SK-N-SH (cell line): Measurements from ENCODE around the gene TM4SF4. TPM values are rescaled to one million over a fixed set of nuclear protein-coding genes. Genes with fewer than 3 reads are reported as not detected.
A peak's percentile ranks its signal among the peaks of the same experiment; 100 is the strongest.

Source experiments
- CTCF ChIA-PET: fragments of 300-600, 350-600 bp; formaldehyde crosslinking; extraction: SDS; loops from one replicate; lab custom pipeline; 2021; lab: Yijun Ruan, JAX
- POLR2A ChIA-PET: fragments of 350-600 bp; sonication (Branson Sonifier 250); formaldehyde crosslinking; extraction: SDS; loops from one replicate; lab custom pipeline; 2020; ENCODE audit warnings: antibody characterized with exemption, inconsistent platforms; lab: Yijun Ruan, JAX
- DNase-seq: peaks from one replicate; pipeline ENCODE4 v3.0.0; 2012
- H2AFZ ChIP-seq: fragments of 200-600 bp; sonication (generic); 2 replicates; pipeline ENCODE4 v1.8.1; 2016; ENCODE audit warnings: antibody characterized with exemption, mild to moderate bottlenecking, low read depth
- H3F3A ChIP-seq: fragments of 200-600 bp; sonication (generic); replicated peaks from 2 replicates; pipeline ENCODE3; 2016; ENCODE audit warnings: antibody characterized with exemption, mild to moderate bottlenecking; ENCODE audit not compliant: insufficient read depth
- H3K27ac ChIP-seq, 2 experiments: fragments of 200-500 bp in 1 of 2; fragments of 200-600 bp in 1 of 2; sonication (Bioruptor generic) in 1 of 2; sonication (generic), shearing (Covaris generic) in 1 of 2; 2 replicates each; pipeline versions ENCODE4 v1.5.1 to v1.6.1; 2014 to 2016; ENCODE audit warnings: low read depth in 2 of 2, inconsistent platforms in 1 of 2, low read length in 1 of 2, mild to moderate bottlenecking in 1 of 2, mixed read lengths in 1 of 2
- H3K27me3 ChIP-seq: fragments of 200-600 bp; sonication (generic), shearing (Covaris generic); 2 replicates; pipeline ENCODE4 v1.6.1; 2016; ENCODE audit warnings: mixed run types; ENCODE audit not compliant: insufficient read depth
- H3K36me3 ChIP-seq, 2 experiments: fragments of 200-500 bp in 1 of 2; fragments of 200-600 bp in 1 of 2; sonication (Bioruptor generic) in 1 of 2; sonication (generic) in 1 of 2; replicated peaks in 1 of 2; 2 replicates each; pipeline versions ENCODE3 to v1.5.1; 2014 to 2016; ENCODE audit warnings: low read length in 1 of 2, mild to moderate bottlenecking in 1 of 2; ENCODE audit not compliant: insufficient read depth in 2 of 2, control insufficient read depth in 1 of 2
- H3K4me1 ChIP-seq, 2 experiments: fragments of 200-500 bp in 1 of 2; fragments of 200-600 bp in 1 of 2; sonication (Bioruptor generic) in 1 of 2; sonication (generic), shearing (Covaris generic) in 1 of 2; 2 replicates each; pipeline versions ENCODE4 v1.5.1 to v1.6.1; 2014 to 2016; ENCODE audit warnings: low read depth in 1 of 2, low read length in 1 of 2, mixed run types in 1 of 2; ENCODE audit not compliant: insufficient read depth in 2 of 2, control insufficient read depth in 1 of 2
- H3K4me2 ChIP-seq: fragments of 200-600 bp; sonication (generic), shearing (Covaris generic); 2 replicates; pipeline ENCODE4 v1.6.1; 2017; ENCODE audit warnings: mixed run types
- H3K4me3 ChIP-seq, 2 experiments: fragments of 200-500 bp in 1 of 2; fragments of 200-600 bp in 1 of 2; sonication (Bioruptor generic) in 1 of 2; sonication (generic), shearing (Covaris generic) in 1 of 2; 2 replicates each; pipeline versions ENCODE4 v1.5.1 to v1.8.1; 2014 to 2016; ENCODE audit warnings: low read depth in 2 of 2, inconsistent platforms in 1 of 2, low read length in 1 of 2, mild to moderate bottlenecking in 1 of 2, mixed read lengths in 1 of 2, moderate library complexity in 1 of 2
- H3K79me2 ChIP-seq: fragments of 200-600 bp; sonication (generic); 2 replicates; pipeline ENCODE4 v1.8.1; 2017; ENCODE audit warnings: mild to moderate bottlenecking; ENCODE audit not compliant: insufficient read depth
- H3K9ac ChIP-seq: fragments of 200-600 bp; sonication (generic); 2 replicates; pipeline ENCODE4 v1.6.1; 2017; ENCODE audit warnings: mixed run types
- H3K9me2 ChIP-seq: fragments of 200-600 bp; sonication (generic); 2 replicates; pipeline ENCODE4 v1.6.1; 2017; ENCODE audit warnings: mixed run types
- H3K9me3 ChIP-seq: fragments of 200-600 bp; sonication (generic); 2 replicates; pipeline ENCODE4 v1.6.1; 2017; ENCODE audit warnings: mixed run types, mild to moderate bottlenecking, moderate library complexity
- H4K20me1 ChIP-seq: fragments of 200-600 bp; sonication (generic); 2 replicates; pipeline ENCODE4 v1.6.1; 2017; ENCODE audit warnings: mild to moderate bottlenecking, mixed run types; ENCODE audit not compliant: insufficient read depth
- CHD2 ChIP-seq: fragments of 150-350 bp; IDR thresholded peaks from 2 replicates; pipeline ENCODE4 v1.6.1; 2018; ENCODE audit warnings: low read length; ENCODE audit not compliant: partially characterized antibody
- EP300 ChIP-seq, 2 experiments: IDR thresholded peaks; 2 replicates each; pipeline versions ENCODE4 v1.4.0 to v1.6.1; 2012; ENCODE audit warnings: borderline replicate concordance in 1 of 2, low read depth in 1 of 2, low read length in 1 of 2
- JUND ChIP-seq: IDR thresholded peaks from 2 replicates; pipeline ENCODE4 v1.4.0; 2012
- MEF2A ChIP-seq: IDR thresholded peaks from 2 replicates; pipeline ENCODE4 v1.4.0; 2012; ENCODE audit warnings: low read depth, borderline replicate concordance
- RAD21 ChIP-seq: IDR thresholded peaks from 2 replicates; pipeline ENCODE4 v1.6.1; 2012; ENCODE audit warnings: mild to moderate bottlenecking, low read length
- RCOR1 ChIP-seq: fragments of 150-350 bp; IDR thresholded peaks from 2 replicates; pipeline ENCODE4 v1.6.1; 2017; ENCODE audit warnings: antibody characterized with exemption, low read length
- SIN3A ChIP-seq: IDR thresholded peaks from 2 replicates; pipeline ENCODE4 v1.6.1; 2012; ENCODE audit warnings: low read depth, mild to moderate bottlenecking, low read length, moderate library complexity, borderline replicate concordance
- SMC3 ChIP-seq: IDR thresholded peaks from 2 replicates; pipeline ENCODE4 v1.6.1; 2012; ENCODE audit warnings: low read depth, low read length, improper control_type of control experiment
- TCF12 ChIP-seq: IDR thresholded peaks from 2 replicates; pipeline ENCODE4 v1.4.0; 2012
- YY1 ChIP-seq: IDR thresholded peaks from 2 replicates; pipeline ENCODE4 v1.4.0; 2012; ENCODE audit warnings: low read depth, mild to moderate bottlenecking
- WGBS: methylation state at CpG from one replicate; pipeline ENCODE4 v1.1.6; 2017; ENCODE audit warnings: low lambda C conversion rate; 5-methylcytosine and 5-hydroxymethylcytosine counted together
- polyA plus RNA-seq, 3 experiments: library from polyadenylated mRNA; depleted of rRNA; stranded (reverse); fragments of >200 nt; gene quantifications; 2 replicates each; pipeline ENCODE4 v1.2.3, GENCODE V29; 2012
- TF ChIP-seq, protein P1 (sequence below): fragments of 200-600 bp; sonication (generic); IDR thresholded peaks from 2 replicates; pipeline ENCODE4 v1.6.1; 2017; ENCODE audit warnings: antibody characterized with exemption, mild to moderate bottlenecking, moderate library complexity
- TF ChIP-seq, protein P2 (sequence below): IDR thresholded peaks from 2 replicates; pipeline ENCODE4 v1.6.1; 2012; ENCODE audit warnings: mild to moderate bottlenecking, low read depth, low read length, moderate library complexity
- TF ChIP-seq, protein P3 (sequence below): fragments of 150-350 bp; IDR thresholded peaks from 2 replicates; pipeline ENCODE4 v1.6.1; 2016; ENCODE audit warnings: mild to moderate bottlenecking, low read depth, low read length
- TF ChIP-seq, protein P4 (sequence below): IDR thresholded peaks from 2 replicates; pipeline ENCODE4 v1.4.0; 2012; ENCODE audit warnings: low read depth

TM4SF4 gene
- polyA plus RNA-seq, 1 of the 3 experiments (the other 2 are of a cell fraction): 0.08 TPM

DNA sequence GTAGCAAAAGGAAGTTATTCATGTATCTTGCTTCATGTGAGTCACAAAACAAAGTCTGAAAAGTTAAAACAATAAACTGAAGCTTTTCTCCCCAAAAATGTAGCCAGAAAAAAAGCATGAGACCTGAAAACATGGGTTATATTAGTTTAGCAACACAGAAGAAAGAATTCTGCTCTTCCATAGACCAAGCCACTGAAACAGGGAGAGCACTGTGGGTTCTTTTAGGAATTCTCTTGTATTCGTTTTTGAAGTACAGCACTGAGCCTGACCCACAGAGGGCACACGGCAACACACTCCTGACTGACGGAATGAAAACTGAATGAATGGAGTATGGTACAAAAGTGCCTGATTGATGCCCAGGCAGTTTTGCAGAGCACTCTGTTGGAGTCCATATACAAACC is 66.6 kb downstream of the TM4SF4 start:
- Histone ChIP-seq H3K9ac (peak overlapping the region; percentile 46; the same call in 1 of the 2 replicates), H3K4me2 (peak overlapping the region; percentile 58), H3K4me3 (no peak overlapping the region), H4K20me1 (no peaks in the 10 kb centered on the region), H3K9me2 (no peaks in the 10 kb centered on the region), H3F3A (peaks cover 44% of the 10 kb centered on the region), H3K27me3 (no peaks in the 10 kb centered on the region)
- no peak for TF ChIP-seq SIN3A
- TF ChIP-seq, protein P1, sequence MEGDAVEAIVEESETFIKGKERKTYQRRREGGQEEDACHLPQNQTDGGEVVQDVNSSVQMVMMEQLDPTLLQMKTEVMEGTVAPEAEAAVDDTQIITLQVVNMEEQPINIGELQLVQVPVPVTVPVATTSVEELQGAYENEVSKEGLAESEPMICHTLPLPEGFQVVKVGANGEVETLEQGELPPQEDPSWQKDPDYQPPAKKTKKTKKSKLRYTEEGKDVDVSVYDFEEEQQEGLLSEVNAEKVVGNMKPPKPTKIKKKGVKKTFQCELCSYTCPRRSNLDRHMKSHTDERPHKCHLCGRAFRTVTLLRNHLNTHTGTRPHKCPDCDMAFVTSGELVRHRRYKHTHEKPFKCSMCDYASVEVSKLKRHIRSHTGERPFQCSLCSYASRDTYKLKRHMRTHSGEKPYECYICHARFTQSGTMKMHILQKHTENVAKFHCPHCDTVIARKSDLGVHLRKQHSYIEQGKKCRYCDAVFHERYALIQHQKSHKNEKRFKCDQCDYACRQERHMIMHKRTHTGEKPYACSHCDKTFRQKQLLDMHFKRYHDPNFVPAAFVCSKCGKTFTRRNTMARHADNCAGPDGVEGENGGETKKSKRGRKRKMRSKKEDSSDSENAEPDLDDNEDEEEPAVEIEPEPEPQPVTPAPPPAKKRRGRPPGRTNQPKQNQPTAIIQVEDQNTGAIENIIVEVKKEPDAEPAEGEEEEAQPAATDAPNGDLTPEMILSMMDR: peak; percentile 24; the same call in 1 of the 2 replicates
- TF ChIP-seq, all 33 proteins: peak for 1
- Histone ChIP-seq H3K27ac (peak overlapping the region; percentile 82 to 90; a peak in 3 of 4 replicates), H3K36me3 (peaks cover 10 to 13% of the 10 kb centered on the region in 2 experiments), H2AFZ (no peak overlapping the region), H3K79me2 (peaks cover 51% of the 10 kb centered on the region), H3K4me1 (peaks cover 28 to 47% of the 10 kb centered on the region in 2 experiments), H3K9me3 (no peaks in the 10 kb centered on the region)
- WGBS: 68% methylated on average over 3 of the region's 3 CpGs
- DNase-seq: no peak
- ChIA-PET CTCF (interaction anchor here (0.6 to 2.3 kb wide), 3 partner anchors 10 to 1438 kb away, joined by 3 to 10 read pairs (median 8); no protein-coding TSS in a partner anchor), POLR2A (no interaction called here)

DNA sequence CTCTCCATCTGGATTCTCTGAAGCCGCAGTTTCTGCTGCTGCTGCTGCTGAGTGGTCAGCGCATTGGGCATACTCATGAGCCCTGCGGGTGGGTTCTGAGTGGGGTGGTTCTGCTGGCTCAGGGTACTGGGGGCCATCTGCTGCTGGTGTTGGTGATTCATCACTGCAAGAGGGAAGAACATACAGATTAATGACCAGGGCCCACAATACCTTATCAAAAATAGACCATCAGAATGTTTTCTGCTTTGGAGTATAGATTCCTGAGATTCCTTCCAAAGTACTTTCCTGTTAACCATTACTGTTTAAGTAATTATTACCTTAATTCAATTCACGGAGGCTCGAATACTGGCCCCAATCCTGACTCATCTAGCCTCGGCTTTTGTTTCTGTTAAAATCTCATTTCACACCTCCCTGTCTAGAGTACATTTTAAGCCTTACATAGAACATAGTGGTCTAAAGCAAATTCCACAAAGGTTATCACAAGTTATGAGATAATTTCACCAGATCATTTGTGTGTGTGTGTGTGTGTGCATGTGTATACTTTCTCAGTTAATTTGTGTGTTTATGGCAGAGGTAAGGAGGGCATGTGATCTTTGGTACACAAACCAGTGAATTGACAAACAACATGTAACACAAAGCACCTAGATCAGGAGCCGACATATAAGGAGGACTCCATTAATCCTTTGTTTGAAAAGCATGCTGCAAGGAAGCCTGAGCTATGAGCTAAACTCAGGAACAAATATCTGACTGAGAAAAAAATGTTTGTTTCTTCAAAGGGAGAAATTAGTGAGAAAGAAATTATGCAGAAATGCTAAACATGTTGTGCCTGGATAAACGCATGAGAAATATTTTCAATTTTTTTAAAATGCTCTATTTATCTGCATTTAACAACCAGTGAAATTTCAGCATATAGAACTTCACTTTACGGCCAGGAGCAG is 68.1 kb downstream of the TM4SF4 start:
- no peak for DNase-seq
- 0 out of 2 replicates have a peak overlapping the region, but pooled peaks have one; percentile 8 for H3K4me2 ChIP-seq
- POLR2A ChIA-PET: no interaction called here
- TF ChIP-seq JUND: peak; percentile 67
- peak; percentile 51; the same call in 1 of the 2 replicates for TF ChIP-seq MEF2A
- TF ChIP-seq CHD2: no peak
- no peak for TF ChIP-seq YY1
- TF ChIP-seq RAD21: no peak
- TF ChIP-seq RCOR1: no peak
- peak in 1 of 2 experiments; percentile 46; a peak in 1 of 4 replicates for TF ChIP-seq EP300 (IDR thresholded peaks at IDR 0.05; ENCODE audit: borderline replicate concordance in 1 of 2, low read depth in 1 of 2, low read length in 1 of 2)
- TF ChIP-seq, protein P2, sequence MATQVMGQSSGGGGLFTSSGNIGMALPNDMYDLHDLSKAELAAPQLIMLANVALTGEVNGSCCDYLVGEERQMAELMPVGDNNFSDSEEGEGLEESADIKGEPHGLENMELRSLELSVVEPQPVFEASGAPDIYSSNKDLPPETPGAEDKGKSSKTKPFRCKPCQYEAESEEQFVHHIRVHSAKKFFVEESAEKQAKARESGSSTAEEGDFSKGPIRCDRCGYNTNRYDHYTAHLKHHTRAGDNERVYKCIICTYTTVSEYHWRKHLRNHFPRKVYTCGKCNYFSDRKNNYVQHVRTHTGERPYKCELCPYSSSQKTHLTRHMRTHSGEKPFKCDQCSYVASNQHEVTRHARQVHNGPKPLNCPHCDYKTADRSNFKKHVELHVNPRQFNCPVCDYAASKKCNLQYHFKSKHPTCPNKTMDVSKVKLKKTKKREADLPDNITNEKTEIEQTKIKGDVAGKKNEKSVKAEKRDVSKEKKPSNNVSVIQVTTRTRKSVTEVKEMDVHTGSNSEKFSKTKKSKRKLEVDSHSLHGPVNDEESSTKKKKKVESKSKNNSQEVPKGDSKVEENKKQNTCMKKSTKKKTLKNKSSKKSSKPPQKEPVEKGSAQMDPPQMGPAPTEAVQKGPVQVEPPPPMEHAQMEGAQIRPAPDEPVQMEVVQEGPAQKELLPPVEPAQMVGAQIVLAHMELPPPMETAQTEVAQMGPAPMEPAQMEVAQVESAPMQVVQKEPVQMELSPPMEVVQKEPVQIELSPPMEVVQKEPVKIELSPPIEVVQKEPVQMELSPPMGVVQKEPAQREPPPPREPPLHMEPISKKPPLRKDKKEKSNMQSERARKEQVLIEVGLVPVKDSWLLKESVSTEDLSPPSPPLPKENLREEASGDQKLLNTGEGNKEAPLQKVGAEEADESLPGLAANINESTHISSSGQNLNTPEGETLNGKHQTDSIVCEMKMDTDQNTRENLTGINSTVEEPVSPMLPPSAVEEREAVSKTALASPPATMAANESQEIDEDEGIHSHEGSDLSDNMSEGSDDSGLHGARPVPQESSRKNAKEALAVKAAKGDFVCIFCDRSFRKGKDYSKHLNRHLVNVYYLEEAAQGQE: no peak
- TF ChIP-seq, protein P3, sequence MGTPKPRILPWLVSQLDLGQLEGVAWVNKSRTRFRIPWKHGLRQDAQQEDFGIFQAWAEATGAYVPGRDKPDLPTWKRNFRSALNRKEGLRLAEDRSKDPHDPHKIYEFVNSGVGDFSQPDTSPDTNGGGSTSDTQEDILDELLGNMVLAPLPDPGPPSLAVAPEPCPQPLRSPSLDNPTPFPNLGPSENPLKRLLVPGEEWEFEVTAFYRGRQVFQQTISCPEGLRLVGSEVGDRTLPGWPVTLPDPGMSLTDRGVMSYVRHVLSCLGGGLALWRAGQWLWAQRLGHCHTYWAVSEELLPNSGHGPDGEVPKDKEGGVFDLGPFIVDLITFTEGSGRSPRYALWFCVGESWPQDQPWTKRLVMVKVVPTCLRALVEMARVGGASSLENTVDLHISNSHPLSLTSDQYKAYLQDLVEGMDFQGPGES: no peak
- TF ChIP-seq, protein P4, sequence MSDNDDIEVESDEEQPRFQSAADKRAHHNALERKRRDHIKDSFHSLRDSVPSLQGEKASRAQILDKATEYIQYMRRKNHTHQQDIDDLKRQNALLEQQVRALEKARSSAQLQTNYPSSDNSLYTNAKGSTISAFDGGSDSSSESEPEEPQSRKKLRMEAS: no peak
- TF ChIP-seq, protein P1: no peak
- no peak for TF ChIP-seq SMC3
- peak; percentile 69; the same call in 1 of the 2 replicates for TF ChIP-seq TCF12

More for the DNA sequence above, 68.1 kb downstream of the TM4SF4 start:
- Histone ChIP-seq H3K9me2 (no peaks in the 10 kb centered on the region), H3F3A (peaks cover 44% of the 10 kb centered on the region), H4K20me1 (no peaks in the 10 kb centered on the region), H3K9ac (no peak overlapping the region; the same call in 1 of the 2 replicates), H3K9me3 (no peaks in the 10 kb centered on the region), H3K27me3 (no peaks in the 10 kb centered on the region), H3K4me3 (no peak overlapping the region), H2AFZ (no peak overlapping the region), H3K79me2 (peaks cover 49% of the 10 kb centered on the region), H3K36me3 (peaks cover 10 to 17% of the 10 kb centered on the region in 2 experiments), H3K27ac (peak overlapping the region; percentile 23 to 90; a peak in 3 of 4 replicates), H3K4me1 (peaks cover 27 to 45% of the 10 kb centered on the region in 2 experiments)
- CTCF ChIA-PET: interaction anchor here (1.1 to 2.3 kb wide), 2 partner anchors 12 to 229 kb away, joined by 3 to 8 read pairs; no protein-coding TSS in a partner anchor
- WGBS: 49% methylated on average over 9 of the region's 9 CpGs
